Uterus (tissue), 4 donors: ENCODE data around the gene MINPP1. TPM values are rescaled to one million over a fixed set of nuclear protein-coding genes. Genes with fewer than 3 reads are reported as not detected.

ENCODE experiments used
- DNase-seq, 2 donors: peaks; one replicate each; pipeline ENCODE4 v3.0.0-alpha.2; 2019 to 2020
- H3K27ac ChIP-seq, 2 donors: fragments of 200-600 bp; sonication (generic); 1 replicate in 1 of 2; 2 replicates in 1 of 2; pipeline ENCODE4 v1.5.1; 2016 to 2018
- H3K27me3 ChIP-seq, 2 donors: fragments of 200-600 bp; sonication (generic); one replicate each; pipeline ENCODE4 v1.5.1; 2018 to 2019; ENCODE audit warnings: control low read depth in 1 of 2
- H3K36me3 ChIP-seq, 2 donors: fragments of 200-600 bp; sonication (generic); one replicate each; pipeline ENCODE4 v1.5.1; 2019; ENCODE audit warnings: control low read depth in 1 of 2
- H3K4me1 ChIP-seq, 2 donors: fragments of 200-600 bp; sonication (generic); one replicate each; pipeline ENCODE4 v1.5.1; 2018 to 2019; ENCODE audit warnings: control low read depth in 1 of 2
- H3K4me3 ChIP-seq, 2 donors: fragments of 200-600 bp; sonication (generic); 1 replicate in 1 of 2; 2 replicates in 1 of 2; pipeline ENCODE4 v1.5.1; 2018 to 2019; ENCODE audit warnings: mild to moderate bottlenecking in 1 of 2
- H3K9me3 ChIP-seq, 2 donors: fragments of 200-600 bp; sonication (generic); one replicate each; pipeline ENCODE4 v1.5.1; 2019; ENCODE audit warnings: control low read depth in 1 of 2
- POLR2A ChIP-seq, 2 donors: fragments of 450-650 bp; IDR thresholded peaks; one replicate each; pipeline ENCODE4 v1.6.1; 2016; ENCODE audit warnings: antibody characterized with exemption in 2 of 2, mild to moderate bottlenecking in 1 of 2, moderate library complexity in 1 of 2
- intact Hi-C: fragments of 100-400 bp; cut with DNase I; formaldehyde crosslinking; loops from one replicate; pipeline ENCODE4 v1.15.1; 2023; ENCODE audit warnings: low total_unique reads
- total RNA-seq, 4 donors: library from RNA; depleted of rRNA in 3 of 4; stranded (reverse); fragments of >200 nt in 3 of 4; gene quantifications; one replicate each; pipeline versions ENCODE4 v1.1.0 to v1.2.4, GENCODE V29; 2014 to 2023
- TF ChIP-seq, protein P1 (sequence below), 4 experiments: fragments of 200-600 bp in 2 of 4; fragments of 450-650 bp in 2 of 4; sonication (generic) in 2 of 4; IDR thresholded peaks; one replicate each; pipeline ENCODE4 v1.5.1; 2016 to 2019; ENCODE audit warnings: antibody characterized with exemption in 4 of 4, mild to moderate bottlenecking in 2 of 4, moderate library complexity in 1 of 4
- donor health status: DM: yes; HTN: yes; CAD: no.

Gene MINPP1
- total RNA-seq, 4 donors from 2014 or later, result 3.1 to 34.4 (median 19.3) TPM

GRCh38 chr10:87551326-87551725 is 46.6 kb downstream of the MINPP1 start:
- H3K9me3 ChIP-seq, result no peaks in the 10 kb centered on the region
- no peak overlapping the region for H3K4me3 ChIP-seq
- no peak for DNase-seq
- H3K27me3 ChIP-seq, result no peaks in the 10 kb centered on the region
- intact Hi-C loops, result no loop called here
- no peak overlapping the region for H3K27ac ChIP-seq
- no peaks in the 10 kb centered on the region for H3K36me3 ChIP-seq
- no peak for TF ChIP-seq POLR2A (IDR thresholded peaks at IDR 0.05)
- TF ChIP-seq, protein P1, sequence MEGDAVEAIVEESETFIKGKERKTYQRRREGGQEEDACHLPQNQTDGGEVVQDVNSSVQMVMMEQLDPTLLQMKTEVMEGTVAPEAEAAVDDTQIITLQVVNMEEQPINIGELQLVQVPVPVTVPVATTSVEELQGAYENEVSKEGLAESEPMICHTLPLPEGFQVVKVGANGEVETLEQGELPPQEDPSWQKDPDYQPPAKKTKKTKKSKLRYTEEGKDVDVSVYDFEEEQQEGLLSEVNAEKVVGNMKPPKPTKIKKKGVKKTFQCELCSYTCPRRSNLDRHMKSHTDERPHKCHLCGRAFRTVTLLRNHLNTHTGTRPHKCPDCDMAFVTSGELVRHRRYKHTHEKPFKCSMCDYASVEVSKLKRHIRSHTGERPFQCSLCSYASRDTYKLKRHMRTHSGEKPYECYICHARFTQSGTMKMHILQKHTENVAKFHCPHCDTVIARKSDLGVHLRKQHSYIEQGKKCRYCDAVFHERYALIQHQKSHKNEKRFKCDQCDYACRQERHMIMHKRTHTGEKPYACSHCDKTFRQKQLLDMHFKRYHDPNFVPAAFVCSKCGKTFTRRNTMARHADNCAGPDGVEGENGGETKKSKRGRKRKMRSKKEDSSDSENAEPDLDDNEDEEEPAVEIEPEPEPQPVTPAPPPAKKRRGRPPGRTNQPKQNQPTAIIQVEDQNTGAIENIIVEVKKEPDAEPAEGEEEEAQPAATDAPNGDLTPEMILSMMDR (IDR thresholded peaks at IDR 0.05), result no peak
- H3K4me1 ChIP-seq, result no peaks in the 10 kb centered on the region

DNA sequence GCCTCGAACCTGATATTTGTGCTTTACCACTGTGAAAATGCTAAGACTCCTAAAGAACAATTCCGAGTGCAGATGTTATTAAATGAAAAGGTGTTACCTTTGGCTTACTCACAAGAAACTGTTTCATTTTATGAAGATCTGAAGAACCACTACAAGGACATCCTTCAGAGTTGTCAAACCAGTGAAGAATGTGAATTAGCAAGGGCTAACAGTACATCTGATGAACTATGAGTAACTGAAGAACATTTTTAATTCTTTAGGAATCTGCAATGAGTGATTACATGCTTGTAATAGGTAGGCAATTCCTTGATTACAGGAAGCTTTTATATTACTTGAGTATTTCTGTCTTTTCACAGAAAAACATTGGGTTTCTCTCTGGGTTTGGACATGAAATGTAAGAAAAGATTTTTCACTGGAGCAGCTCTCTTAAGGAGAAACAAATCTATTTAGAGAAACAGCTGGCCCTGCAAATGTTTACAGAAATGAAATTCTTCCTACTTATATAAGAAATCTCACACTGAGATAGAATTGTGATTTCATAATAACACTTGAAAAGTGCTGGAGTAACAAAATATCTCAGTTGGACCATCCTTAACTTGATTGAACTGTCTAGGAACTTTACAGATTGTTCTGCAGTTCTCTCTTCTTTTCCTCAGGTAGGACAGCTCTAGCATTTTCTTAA is 47.7 kb downstream of the MINPP1 start:
- Histone ChIP-seq H3K4me1 (no peaks in the 10 kb centered on the region), H3K27ac (no peak overlapping the region), H3K27me3 (no peaks in the 10 kb centered on the region), H3K36me3 (no peaks in the 10 kb centered on the region), H3K4me3 (no peak overlapping the region), H3K9me3 (no peaks in the 10 kb centered on the region)
- TF ChIP-seq, protein P1 (IDR thresholded peaks at IDR 0.05), result no peak
- no peak for TF ChIP-seq POLR2A (IDR thresholded peaks at IDR 0.05)
- intact Hi-C loops, result no loop called here
- DNase-seq, result no peak

- no peaks in the 10 kb centered on the region for H3K4me1 ChIP-seq
- H3K36me3 ChIP-seq, result no peaks in the 10 kb centered on the region
- intact Hi-C loops, result no loop called here
Observed at GRCh38 chr10:87557409-87557808, 52.7 kb downstream of the MINPP1 start.

DNA sequence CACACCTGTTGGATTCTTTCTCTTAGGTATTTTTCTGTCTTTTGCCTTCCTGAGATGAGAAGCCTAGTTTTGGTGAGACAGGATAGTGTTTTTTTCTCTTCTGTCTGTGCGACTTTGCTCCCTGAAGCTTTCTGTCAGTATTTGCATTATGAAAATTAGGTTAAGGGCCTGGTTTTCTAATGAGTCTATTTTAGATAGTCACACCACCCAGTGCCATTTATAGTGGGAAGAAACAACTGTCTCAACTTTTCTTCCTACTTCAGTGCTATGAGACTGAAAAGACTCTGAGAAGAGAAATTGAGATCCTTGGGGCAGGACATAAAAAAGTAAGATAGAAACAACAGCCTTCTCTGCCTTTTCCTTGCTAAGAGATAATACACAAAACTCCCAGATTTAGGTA is 53.6 kb downstream of the MINPP1 start:
- H3K4me1 ChIP-seq, result no peaks in the 10 kb centered on the region
- intact Hi-C loops, result no loop called here
- no peaks in the 10 kb centered on the region for H3K36me3 ChIP-seq
- no peaks in the 10 kb centered on the region for H3K27me3 ChIP-seq
- H3K4me3 ChIP-seq, result no peak overlapping the region
- no peaks in the 10 kb centered on the region for H3K9me3 ChIP-seq
- H3K27ac ChIP-seq, result no peak overlapping the region
- TF ChIP-seq, protein P1 (IDR thresholded peaks at IDR 0.05), result no peak
- no peak for TF ChIP-seq POLR2A (IDR thresholded peaks at IDR 0.05)
- no peak for DNase-seq

More at GRCh38 chr10:87557409-87557808, 52.7 kb downstream of the MINPP1 start:
- no peak for DNase-seq
- no peaks in the 10 kb centered on the region for H3K9me3 ChIP-seq
- TF ChIP-seq, protein P1 (IDR thresholded peaks at IDR 0.05), result no peak
- TF ChIP-seq POLR2A (IDR thresholded peaks at IDR 0.05), result no peak
- H3K27ac ChIP-seq, result no peak overlapping the region
- no peaks in the 10 kb centered on the region for H3K27me3 ChIP-seq
- no peak overlapping the region for H3K4me3 ChIP-seq

GRCh38 chr10:87559392-87559791 is 54.7 kb downstream of the MINPP1 start:
- no peak overlapping the region for H3K4me3 ChIP-seq
- no peak for TF ChIP-seq POLR2A (IDR thresholded peaks at IDR 0.05)
- TF ChIP-seq, protein P1 (IDR thresholded peaks at IDR 0.05), result no peak
- no peaks in the 10 kb centered on the region for H3K9me3 ChIP-seq
- no peak for DNase-seq
- no peak overlapping the region for H3K27ac ChIP-seq
- intact Hi-C loops, result no loop called here
- H3K27me3 ChIP-seq, result no peaks in the 10 kb centered on the region
- no peaks in the 10 kb centered on the region for H3K4me1 ChIP-seq
- no peaks in the 10 kb centered on the region for H3K36me3 ChIP-seq
